ENCODE data around the gene CERS1. TPM values are rescaled to one million over a fixed set of nuclear protein-coding genes. Genes with fewer than 3 reads are reported as not detected.

Gene CERS1
- total and polyA plus RNA-seq, 2 donors (not counting 3 experiments of a cell fraction or from before 2014, with no cell fraction given): 4.0 to 8.5 TPM

DNA sequence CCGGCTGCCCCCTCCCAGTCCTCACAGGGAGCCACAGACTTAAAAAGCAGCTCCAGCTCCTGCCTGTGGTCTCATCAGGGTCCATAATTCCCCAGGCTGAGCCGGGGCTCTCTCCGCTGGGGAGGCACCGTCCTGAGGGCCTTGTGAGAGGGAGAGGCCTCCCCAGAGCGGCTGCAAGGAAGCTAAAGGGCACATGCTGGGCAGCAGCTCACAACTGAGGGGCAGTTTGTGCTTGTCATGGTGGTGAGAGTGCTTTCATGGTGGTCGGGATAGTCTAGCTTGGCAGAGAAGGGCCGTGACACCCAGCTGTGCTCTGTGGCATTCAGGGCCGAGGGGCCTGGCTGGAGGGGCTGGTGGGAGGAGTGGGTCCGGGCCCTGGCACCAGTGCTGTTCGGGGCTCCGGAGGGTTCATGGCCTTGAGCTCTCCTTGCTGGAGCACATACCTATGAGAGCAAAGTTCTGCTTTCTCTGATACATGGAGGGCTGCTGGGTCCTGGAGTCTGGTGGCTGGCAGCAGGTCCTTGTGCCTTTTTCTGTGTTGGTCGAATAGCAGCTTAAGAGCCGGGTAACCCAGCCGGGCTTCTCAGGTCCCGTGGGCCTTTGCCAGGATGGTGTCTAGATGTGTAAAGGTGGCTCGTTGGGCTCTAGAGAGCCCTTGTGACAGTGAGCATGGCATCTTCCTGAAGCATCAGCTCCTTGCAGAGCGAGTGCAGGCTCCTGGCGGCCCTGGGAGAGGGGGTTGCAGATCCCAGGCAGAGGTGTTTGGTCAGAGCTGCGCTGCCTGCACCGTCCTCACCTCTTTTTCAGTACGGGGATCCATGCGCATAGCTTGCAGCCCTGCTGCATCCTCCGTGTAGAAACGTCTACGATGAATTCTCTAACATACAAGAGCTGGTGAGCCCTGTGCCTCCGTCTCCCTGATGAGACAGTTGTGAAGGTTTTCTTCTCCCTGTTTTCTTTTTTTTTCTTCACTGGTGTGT, 55.4 kb downstream of the CERS1 start:
- no peak overlapping the region for H3K4me2 ChIP-seq (ENCODE audit: insufficient read depth, low read length)

More for the DNA sequence above, 55.4 kb downstream of the CERS1 start:
- POLR2A ChIA-PET: no interaction called here
- intact Hi-C loops (cut with micrococcal nuclease) (no loop called here), dilution Hi-C loops (cut with MboI; ENCODE audit: extremely low pct_ligation_motif_present, low sequenced_read_pairs) (no loop called here)
- Histone ChIP-seq H3K27me3 (ENCODE audit: control insufficient read depth in 2 of 2, insufficient read depth in 2 of 2, low read length in 2 of 2) (no peaks in the 10 kb centered on the region), H4K20me1 (replicated peaks; ENCODE audit: control insufficient read depth, extremely low read depth, insufficient read depth, low read length) (peaks cover 9% of the 10 kb centered on the region), H3K9me3 (replicated peaks; ENCODE audit: control insufficient read depth, insufficient read depth, low read length) (no peaks in the 10 kb centered on the region), H3K36me3 (ENCODE audit: control insufficient read depth in 2 of 2, extremely low read depth in 1 of 2, insufficient read depth in 2 of 2, low read length in 2 of 2) (peaks cover 0 to 4% of the 10 kb centered on the region in 2 experiments), H3K4me1 (ENCODE audit: control insufficient read depth, extremely low read depth, insufficient read depth, low read length) (peaks cover 15% of the 10 kb centered on the region), H3K9me1 (replicated peaks; ENCODE audit: control insufficient read depth, extremely low read depth, insufficient read depth, low read length) (no peaks in the 10 kb centered on the region), H2AFZ (ENCODE audit: low read depth, low read length) (no peak overlapping the region), H3K9ac (replicated peaks; ENCODE audit: extremely low read depth, insufficient read depth, low read length) (no peak overlapping the region), H3K27ac (ENCODE audit: insufficient read depth, low read depth, low read length) (no peak overlapping the region), H3K4me3 (replicated peaks in 1 of 3; ENCODE audit: insufficient read depth in 1 of 3, low read depth in 1 of 3, low read length in 3 of 3) (no peak overlapping the region), H3K79me2 (ENCODE audit: control insufficient read depth, insufficient read depth, low read length) (peaks cover 98% of the 10 kb centered on the region)
- FAIRE-seq: no peak
- no peak for TF ChIP-seq MYC (IDR thresholded peaks at IDR 0.05; ENCODE audit: low read depth, low read length)
- TF ChIP-seq, protein P1, sequence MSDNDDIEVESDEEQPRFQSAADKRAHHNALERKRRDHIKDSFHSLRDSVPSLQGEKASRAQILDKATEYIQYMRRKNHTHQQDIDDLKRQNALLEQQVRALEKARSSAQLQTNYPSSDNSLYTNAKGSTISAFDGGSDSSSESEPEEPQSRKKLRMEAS (IDR thresholded peaks at IDR 0.05; ENCODE audit: insufficient read depth, insufficient read length): no peak
- no peak for TF ChIP-seq POLR2A (IDR thresholded peaks at IDR 0.05; ENCODE audit: low read depth, low read length)
- TF ChIP-seq GATA2 (IDR thresholded peaks at IDR 0.05; ENCODE audit: insufficient read depth, insufficient read length, low read depth, low read length): no peak
- TF ChIP-seq POLR2AphosphoS5 (IDR thresholded peaks at IDR 0.05; ENCODE audit: insufficient read depth, low read depth, low read length): no peak
- no peak for TF ChIP-seq EZH2 (IDR thresholded peaks at IDR 0.05; ENCODE audit: borderline replicate concordance, low read depth, low read length, severe bottlenecking)
- DNase-seq (ENCODE audit: low read depth, low spot score): no peak
- CTCF ChIA-PET: interaction anchor here (0.7 to 5.7 kb wide), 4 partner anchors 7 to 248 kb away, joined by 3 to 53 read pairs (median 4); no protein-coding TSS in a partner anchor
- no TSS peak for BruUV-seq (replicated peaks)

All from endothelial cell of umbilical vein (primary cell).